DMS153 treated with DMSO at 0.1 percent for 48 hours (cell line): ENCODE data around the gene MYO9A.
"Not testable (repeated sequence)": the region's sequence is repeated elsewhere in the genome, so short reads cannot be mapped to it uniquely, and the experiment has no call there.

ENCODE experiments used
- DNase-seq: peaks from one replicate; lab custom pipeline; 2025; ENCODE audit not compliant: unreplicated experiment; lab: John Stamatoyannopoulos, UW

Gene MYO9A

GRCh38 chr15:72053297-72053696 is 64.7 kb downstream of the MYO9A start:
- DNase-seq, result not testable (repeated sequence)

GRCh38 chr15:72050700-72051099 is 67.2 kb downstream of the MYO9A start:
- DNase-seq, result no peak

- DNase-seq, result no peak
These were observed 70.9 kb downstream of the MYO9A start for GRCh38 chr15:72047020-72047419.

GRCh38 chr15:72044956-72045355 is 73.0 kb downstream of the MYO9A start:
- no peak for DNase-seq

- DNase-seq, result no peak
These were observed 75.1 kb downstream of the MYO9A start for GRCh38 chr15:72042865-72043264.

GRCh38 chr15:72042054-72042453 is 75.9 kb downstream of the MYO9A start:
- DNase-seq, result no peak

- DNase-seq, result no peak
These were observed 80.6 kb downstream of the MYO9A start for GRCh38 chr15:72037321-72037720.

- no peak for DNase-seq
These were observed 82.9 kb downstream of the MYO9A start for GRCh38 chr15:72034859-72035650.

GRCh38 chr15:72034351-72034750 is 83.6 kb downstream of the MYO9A start:
- DNase-seq, result no peak

- no peak for DNase-seq
These were observed 84.2 kb downstream of the MYO9A start for GRCh38 chr15:72033711-72034110.

GRCh38 chr15:72033285-72033684 is 84.7 kb downstream of the MYO9A start:
- DNase-seq, result no peak

GRCh38 chr15:72021604-72022003 is 96.3 kb downstream of the MYO9A start:
- DNase-seq, result no peak

- DNase-seq, result no peak
These were observed 97.2 kb downstream of the MYO9A start for GRCh38 chr15:72020799-72021198.

- DNase-seq, result not testable (repeated sequence)
These were observed 103.4 kb downstream of the MYO9A start for GRCh38 chr15:72014555-72014954.

GRCh38 chr15:72013703-72014102 is 104.2 kb downstream of the MYO9A start:
- DNase-seq, result no peak

- DNase-seq, result no peak
These were observed 106.5 kb downstream of the MYO9A start for GRCh38 chr15:72011302-72011942.

GRCh38 chr15:72009222-72009621 is 108.7 kb downstream of the MYO9A start:
- DNase-seq, result no peak

GRCh38 chr15:72006382-72006781 is 111.6 kb downstream of the MYO9A start:
- DNase-seq, result no peak

- no peak for DNase-seq
These were observed 112.5 kb downstream of the MYO9A start for GRCh38 chr15:72005483-72005882.

GRCh38 chr15:71999807-72000206 is 118.1 kb downstream of the MYO9A start:
- DNase-seq, result no peak

GRCh38 chr15:71998717-71999116 is 119.2 kb downstream of the MYO9A start:
- DNase-seq, result not testable (repeated sequence)

GRCh38 chr15:71997691-71998090 is 120.3 kb downstream of the MYO9A start:
- no peak for DNase-seq

GRCh38 chr15:71975816-71976150 is 142.2 kb downstream of the MYO9A start:
- no peak for DNase-seq
